ENCODE measurements around the gene SHQ1.

DNA sequence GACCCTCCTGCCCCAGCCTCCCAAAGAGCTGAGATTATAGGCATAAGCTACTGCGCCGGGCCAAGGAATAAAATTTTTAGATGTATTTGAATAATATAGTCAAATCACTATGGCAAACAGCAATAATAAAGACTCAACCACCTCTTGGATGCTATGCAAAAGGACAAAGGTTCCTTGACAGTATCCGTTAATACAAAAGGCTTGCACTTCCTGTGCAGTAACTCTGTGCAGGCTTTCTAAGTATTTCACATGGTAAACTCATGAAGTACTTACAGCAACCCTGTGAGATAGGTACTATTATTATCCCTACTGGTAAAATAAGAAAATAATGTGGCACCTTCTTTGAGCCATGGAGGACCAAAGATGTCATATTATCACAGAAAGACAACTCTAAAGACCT is 86.8 kb downstream of the SHQ1 start:
- TF ChIP-seq, protein P1, sequence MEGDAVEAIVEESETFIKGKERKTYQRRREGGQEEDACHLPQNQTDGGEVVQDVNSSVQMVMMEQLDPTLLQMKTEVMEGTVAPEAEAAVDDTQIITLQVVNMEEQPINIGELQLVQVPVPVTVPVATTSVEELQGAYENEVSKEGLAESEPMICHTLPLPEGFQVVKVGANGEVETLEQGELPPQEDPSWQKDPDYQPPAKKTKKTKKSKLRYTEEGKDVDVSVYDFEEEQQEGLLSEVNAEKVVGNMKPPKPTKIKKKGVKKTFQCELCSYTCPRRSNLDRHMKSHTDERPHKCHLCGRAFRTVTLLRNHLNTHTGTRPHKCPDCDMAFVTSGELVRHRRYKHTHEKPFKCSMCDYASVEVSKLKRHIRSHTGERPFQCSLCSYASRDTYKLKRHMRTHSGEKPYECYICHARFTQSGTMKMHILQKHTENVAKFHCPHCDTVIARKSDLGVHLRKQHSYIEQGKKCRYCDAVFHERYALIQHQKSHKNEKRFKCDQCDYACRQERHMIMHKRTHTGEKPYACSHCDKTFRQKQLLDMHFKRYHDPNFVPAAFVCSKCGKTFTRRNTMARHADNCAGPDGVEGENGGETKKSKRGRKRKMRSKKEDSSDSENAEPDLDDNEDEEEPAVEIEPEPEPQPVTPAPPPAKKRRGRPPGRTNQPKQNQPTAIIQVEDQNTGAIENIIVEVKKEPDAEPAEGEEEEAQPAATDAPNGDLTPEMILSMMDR (conservative IDR thresholded peaks at IDR 0.05; ENCODE audit: low read length), result no peak
- no peak for TF ChIP-seq EZH2phosphoT487 (IDR thresholded peaks at IDR 0.05; ENCODE audit: borderline replicate concordance)

All from Loucy (cell line).